Thyroid gland (tissue), 4 donors: Measurements from ENCODE around the gene RASA1. TPM values are rescaled to one million over a fixed set of nuclear protein-coding genes. Genes with fewer than 3 reads are reported as not detected.

Experiments
- DNase-seq, 2 donors: peaks; one replicate each; pipeline ENCODE4 v3.0.0-alpha.2; 2019
- H3K27ac ChIP-seq, 3 donors: fragments of 200-600 bp; sonication (generic); 1 replicate in 2 of 3; 2 replicates in 1 of 3; pipeline ENCODE4 v1.5.1; 2016 to 2019; ENCODE audit warnings: mild to moderate bottlenecking in 1 of 3, moderate library complexity in 1 of 3
- H3K27me3 ChIP-seq: fragments of 200-600 bp; sonication (generic); one replicate; pipeline ENCODE4 v1.5.1; 2019
- H3K36me3 ChIP-seq, 2 donors: fragments of 200-600 bp; sonication (generic); one replicate each; pipeline ENCODE4 v1.5.1; 2016 to 2019
- H3K4me1 ChIP-seq, 2 donors: fragments of 200-600 bp; sonication (generic); one replicate each; pipeline ENCODE4 v1.5.1; 2017 to 2019
- H3K4me3 ChIP-seq, 3 donors: fragments of 200-600 bp; sonication (generic); replicated peaks in 1 of 3; 1 replicate in 2 of 3; 2 replicates in 1 of 3; pipeline ENCODE4 v1.5.1; 2016; ENCODE audit warnings: mild to moderate bottlenecking in 1 of 3
- H3K9me3 ChIP-seq: fragments of 200-600 bp; sonication (generic); one replicate; pipeline ENCODE4 v1.5.1; 2017
- POLR2A ChIP-seq, 2 donors: fragments of 450-650 bp; IDR thresholded peaks; one replicate each; pipeline ENCODE4 v1.6.1; 2017; ENCODE audit warnings: antibody characterized with exemption in 2 of 2, mild to moderate bottlenecking in 2 of 2, moderate library complexity in 1 of 2
- WGBS, 2 donors: methylation state at CpG; one replicate each; pipeline ENCODE4 v1.1.5; 2017; 5-methylcytosine and 5-hydroxymethylcytosine counted together
- intact Hi-C: fragments of 100-400 bp; cut with DNase I; formaldehyde crosslinking; loops from one replicate; pipeline ENCODE4 v1.15.1; 2023
- total RNA-seq, 4 donors: library from RNA; depleted of rRNA; stranded (reverse); fragments of >200 nt; gene quantifications; one replicate each; pipeline ENCODE4 v1.2.3, GENCODE V29; 2016
- TF ChIP-seq, protein P1 (sequence below), 6 experiments: fragments of 200-600 bp in 3 of 6; fragments of 450-650 bp in 3 of 6; sonication (generic) in 3 of 6; IDR thresholded peaks; one replicate each; pipeline ENCODE4 v1.5.1; 2016 to 2019; ENCODE audit warnings: antibody characterized with exemption in 6 of 6, mild to moderate bottlenecking in 2 of 6, inconsistent platforms in 1 of 6, moderate library complexity in 1 of 6

RASA1 gene
- total RNA-seq, 4 donors from 2014 or later: 45.2 to 57.1 (median 52.8) TPM

DNA sequence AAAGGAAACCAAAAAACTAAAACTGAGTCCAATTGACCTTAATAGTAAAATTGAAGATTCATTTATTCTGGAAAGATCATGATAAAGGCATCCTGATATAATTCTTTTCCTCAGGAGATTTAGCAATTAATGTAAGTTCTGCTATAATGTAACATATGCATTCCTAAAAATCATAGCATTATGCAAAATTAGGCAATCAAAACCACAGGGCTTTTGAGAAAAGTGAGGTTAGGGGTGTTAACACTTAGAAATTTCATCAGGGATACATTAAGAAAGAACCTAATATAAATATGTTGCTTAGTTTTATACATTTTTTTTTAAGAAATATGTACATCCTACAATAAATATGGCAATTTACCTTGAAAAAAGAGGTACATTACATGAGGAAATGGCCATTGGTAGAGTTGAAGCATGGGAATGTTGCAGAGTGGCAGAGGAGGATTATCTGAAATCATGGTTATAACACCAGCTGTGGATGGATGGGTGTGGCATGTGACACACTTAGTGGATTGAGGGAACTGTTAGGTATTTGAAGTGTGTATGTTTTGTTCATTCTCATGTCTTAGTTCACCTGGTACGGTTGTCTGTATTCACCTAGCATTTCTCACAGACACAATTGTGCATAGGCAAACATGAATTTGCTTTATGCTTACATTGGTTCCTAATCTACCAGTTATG is 94.0 kb downstream of the RASA1 start:
- Histone ChIP-seq H3K9me3 (no peaks in the 10 kb centered on the region), H3K36me3 (peaks cover 0 to 2% of the 10 kb centered on the region in 2 donors), H3K4me3 (no peak overlapping the region), H3K4me1 (no peaks in the 10 kb centered on the region), H3K27ac (no peak overlapping the region), H3K27me3 (no peaks in the 10 kb centered on the region)
- intact Hi-C loops: no loop called here
- no peak for TF ChIP-seq POLR2A (IDR thresholded peaks at IDR 0.05)
- TF ChIP-seq, protein P1, sequence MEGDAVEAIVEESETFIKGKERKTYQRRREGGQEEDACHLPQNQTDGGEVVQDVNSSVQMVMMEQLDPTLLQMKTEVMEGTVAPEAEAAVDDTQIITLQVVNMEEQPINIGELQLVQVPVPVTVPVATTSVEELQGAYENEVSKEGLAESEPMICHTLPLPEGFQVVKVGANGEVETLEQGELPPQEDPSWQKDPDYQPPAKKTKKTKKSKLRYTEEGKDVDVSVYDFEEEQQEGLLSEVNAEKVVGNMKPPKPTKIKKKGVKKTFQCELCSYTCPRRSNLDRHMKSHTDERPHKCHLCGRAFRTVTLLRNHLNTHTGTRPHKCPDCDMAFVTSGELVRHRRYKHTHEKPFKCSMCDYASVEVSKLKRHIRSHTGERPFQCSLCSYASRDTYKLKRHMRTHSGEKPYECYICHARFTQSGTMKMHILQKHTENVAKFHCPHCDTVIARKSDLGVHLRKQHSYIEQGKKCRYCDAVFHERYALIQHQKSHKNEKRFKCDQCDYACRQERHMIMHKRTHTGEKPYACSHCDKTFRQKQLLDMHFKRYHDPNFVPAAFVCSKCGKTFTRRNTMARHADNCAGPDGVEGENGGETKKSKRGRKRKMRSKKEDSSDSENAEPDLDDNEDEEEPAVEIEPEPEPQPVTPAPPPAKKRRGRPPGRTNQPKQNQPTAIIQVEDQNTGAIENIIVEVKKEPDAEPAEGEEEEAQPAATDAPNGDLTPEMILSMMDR (IDR thresholded peaks at IDR 0.05): no peak
- DNase-seq: no peak
- 89 to 100% methylated on average over 1 of the region's 1 CpG for WGBS, 2 donors

DNA sequence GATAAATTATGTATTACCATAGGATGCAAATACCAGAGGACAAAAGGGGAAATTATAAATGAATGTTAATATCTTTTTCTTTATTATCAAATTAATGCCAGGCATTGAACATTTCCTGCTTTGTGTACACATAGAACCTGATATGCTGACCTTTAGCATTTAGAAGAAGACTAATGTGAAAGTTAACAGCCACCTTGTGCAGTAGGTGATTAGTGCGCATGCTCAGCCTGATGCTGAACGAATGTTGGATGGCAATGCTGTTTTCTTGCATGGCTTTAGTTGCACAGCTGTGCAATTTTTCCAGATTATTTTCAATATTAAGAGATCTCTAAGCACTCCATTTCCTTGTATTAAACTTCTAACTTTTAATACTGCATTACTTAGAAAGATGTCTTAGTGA is 99.6 kb downstream of the RASA1 start:
- H3K4me1 ChIP-seq: no peaks in the 10 kb centered on the region
- TF ChIP-seq, protein P1 (IDR thresholded peaks at IDR 0.05): no peak
- TF ChIP-seq POLR2A (IDR thresholded peaks at IDR 0.05): no peak
- intact Hi-C loops: no loop called here
- H3K9me3 ChIP-seq: no peaks in the 10 kb centered on the region
- no peaks in the 10 kb centered on the region for H3K27me3 ChIP-seq
- WGBS, 2 donors: 92 to 96% methylated on average over 2 of the region's 2 CpGs
- no peak for DNase-seq
- H3K36me3 ChIP-seq: peaks cover 0 to 2% of the 10 kb centered on the region in 2 donors
- H3K27ac ChIP-seq: no peak overlapping the region
- no peak overlapping the region for H3K4me3 ChIP-seq

DNA sequence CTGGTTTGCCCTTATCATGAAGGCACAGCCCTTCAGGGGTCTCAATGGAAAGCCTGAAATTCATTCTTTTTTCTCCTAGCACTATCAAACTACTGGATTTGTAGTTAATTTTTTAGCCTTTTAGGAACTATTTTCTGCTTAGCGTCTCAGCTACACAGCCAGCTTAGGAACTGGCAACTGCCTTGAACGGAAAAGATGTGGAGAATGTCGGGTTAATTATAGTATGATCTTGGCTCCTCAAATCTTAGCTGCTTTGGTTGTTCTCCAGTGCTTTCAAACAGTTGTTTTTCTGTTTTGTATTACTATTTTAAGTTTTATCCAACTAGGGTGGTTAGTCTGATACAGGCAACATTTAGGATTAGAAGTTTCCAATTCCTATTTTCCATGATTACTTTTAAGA is 100.9 kb downstream of the RASA1 start:
- TF ChIP-seq, protein P1 (IDR thresholded peaks at IDR 0.05): no peak
- TF ChIP-seq POLR2A (IDR thresholded peaks at IDR 0.05): no peak
- Histone ChIP-seq H3K9me3 (no peaks in the 10 kb centered on the region), H3K4me1 (no peaks in the 10 kb centered on the region), H3K4me3 (no peak overlapping the region), H3K27me3 (no peaks in the 10 kb centered on the region), H3K36me3 (peaks cover 0 to 2% of the 10 kb centered on the region in 2 donors), H3K27ac (no peak overlapping the region)
- WGBS, 2 donors: 84 to 92% methylated on average over 3 of the region's 3 CpGs
- no peak for DNase-seq
- intact Hi-C loops: no loop called here

DNA sequence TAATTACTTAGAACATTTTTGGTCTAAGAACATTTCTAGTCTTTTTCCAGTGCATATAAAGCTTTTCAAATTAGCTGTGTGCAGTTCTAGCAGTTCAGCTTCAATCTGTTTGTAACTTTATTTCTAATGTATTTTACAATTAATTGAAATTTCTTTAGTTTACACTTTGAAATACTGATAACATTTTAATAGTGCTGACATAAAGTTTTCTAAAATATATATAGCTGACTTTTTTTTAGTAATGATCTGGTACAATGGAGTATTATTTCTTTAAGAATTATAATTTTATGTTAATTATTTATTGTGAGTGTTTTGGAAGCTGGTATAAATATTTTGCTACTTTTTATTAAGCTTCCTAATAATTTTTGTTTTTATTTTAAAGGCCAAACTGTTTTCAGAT is 101.7 kb downstream of the RASA1 start:
- H3K27me3 ChIP-seq: no peaks in the 10 kb centered on the region
- H3K4me3 ChIP-seq: no peak overlapping the region
- no peaks in the 10 kb centered on the region for H3K9me3 ChIP-seq
- H3K36me3 ChIP-seq: no peaks in the 10 kb centered on the region
- H3K4me1 ChIP-seq: no peaks in the 10 kb centered on the region
- no peak for DNase-seq
- intact Hi-C loops: no loop called here
- H3K27ac ChIP-seq: no peak overlapping the region
- TF ChIP-seq, protein P1 (IDR thresholded peaks at IDR 0.05): no peak
- no peak for TF ChIP-seq POLR2A (IDR thresholded peaks at IDR 0.05)

DNA sequence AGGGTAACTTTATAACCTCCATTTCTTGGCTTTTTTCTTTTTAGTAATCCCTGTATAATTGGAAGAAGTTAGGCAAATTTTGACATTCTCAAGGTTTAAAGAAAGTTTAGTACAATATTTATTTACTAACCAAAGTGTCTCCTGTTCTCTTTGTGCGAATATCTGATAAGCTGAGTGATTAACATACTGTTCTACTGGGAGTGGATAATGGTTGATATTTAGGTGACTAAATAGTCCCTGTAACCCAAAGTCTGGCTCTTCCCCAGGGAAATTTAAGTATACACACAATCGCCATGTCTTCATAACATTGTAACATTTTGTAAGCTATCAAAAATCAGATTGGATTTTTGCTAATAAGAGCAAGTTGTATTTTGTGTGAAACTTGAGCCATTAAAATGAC is 105.0 kb downstream of the RASA1 start:
- peaks cover 9 to 18% of the 10 kb centered on the region in 2 donors for H3K36me3 ChIP-seq
- WGBS, 2 donors: 94 to 96% methylated on average over 2 of the region's 2 CpGs

More for the DNA sequence above, 105.0 kb downstream of the RASA1 start:
- no peak overlapping the region for H3K4me3 ChIP-seq
- H3K27ac ChIP-seq: no peak overlapping the region
- no peak for TF ChIP-seq POLR2A (IDR thresholded peaks at IDR 0.05)
- TF ChIP-seq, protein P1 (IDR thresholded peaks at IDR 0.05): no peak
- DNase-seq: no peak
- H3K9me3 ChIP-seq: no peaks in the 10 kb centered on the region
- no peaks in the 10 kb centered on the region for H3K27me3 ChIP-seq
- no peaks in the 10 kb centered on the region for H3K4me1 ChIP-seq
- intact Hi-C loops: no loop called here
